GM23248 (cell line): ENCODE results near the gene SUPT4H1. TPM values are rescaled to one million over a fixed set of nuclear protein-coding genes. Genes with fewer than 3 reads are reported as not detected.

Experiments used
- DNase-seq: peaks from one replicate; pipeline ENCODE4 v3.0.0-alpha.2; 2015
- H2AFZ ChIP-seq: fragments of 200-600 bp; sonication (generic); 2 replicates; pipeline ENCODE4 v1.6.1; 2016; ENCODE audit warnings: antibody characterized with exemption
- H3F3A ChIP-seq: fragments of 200-600 bp; sonication (generic); 2 replicates; pipeline ENCODE4 v1.6.1; 2016; ENCODE audit warnings: mild to moderate bottlenecking, antibody characterized with exemption, mixed run types; ENCODE audit not compliant: insufficient read depth
- H3K27ac ChIP-seq: fragments of 200-600 bp; sonication (generic); 2 replicates; pipeline ENCODE4 v1.5.1; 2016; ENCODE audit warnings: mild to moderate bottlenecking
- H3K27me3 ChIP-seq: fragments of 200-600 bp; sonication (generic); replicated peaks from 2 replicates; pipeline ENCODE4 v1.6.1; 2016; ENCODE audit warnings: mild to moderate bottlenecking; ENCODE audit not compliant: insufficient read depth
- H3K36me3 ChIP-seq: fragments of 200-600 bp; sonication (generic); 2 replicates; pipeline ENCODE4 v1.6.1; 2016; ENCODE audit warnings: low read depth, mild to moderate bottlenecking
- H3K4me1 ChIP-seq: fragments of 200-600 bp; sonication (generic); 2 replicates; pipeline ENCODE4 v1.6.1; 2016; ENCODE audit warnings: mild to moderate bottlenecking; ENCODE audit not compliant: insufficient read depth
- H3K4me2 ChIP-seq: fragments of 200-600 bp; sonication (generic); one replicate; pipeline ENCODE4 v1.6.1; 2016; ENCODE audit warnings: mild to moderate bottlenecking; ENCODE audit not compliant: unreplicated experiment
- H3K4me3 ChIP-seq: fragments of 200-600 bp; sonication (generic); 2 replicates; pipeline ENCODE4 v1.5.1; 2016; ENCODE audit warnings: mild to moderate bottlenecking
- H3K79me2 ChIP-seq: fragments of 200-600 bp; sonication (generic); 2 replicates; pipeline ENCODE4 v1.6.1; 2016; ENCODE audit warnings: mild to moderate bottlenecking; ENCODE audit not compliant: insufficient read depth
- H3K9ac ChIP-seq: fragments of 200-600 bp; sonication (generic); 2 replicates; pipeline ENCODE4 v1.6.1; 2016; ENCODE audit warnings: mild to moderate bottlenecking
- H3K9me2 ChIP-seq: fragments of 200-600 bp; sonication (generic); 2 replicates; pipeline ENCODE4 v1.6.1; 2016; ENCODE audit warnings: mixed run types, mild to moderate bottlenecking, moderate library complexity; ENCODE audit not compliant: insufficient read depth
- H3K9me3 ChIP-seq: fragments of 200-600 bp; sonication (generic); one replicate; pipeline ENCODE4 v1.6.1; 2017; ENCODE audit warnings: low read depth
- H4K20me1 ChIP-seq: fragments of 200-600 bp; sonication (generic); 2 replicates; pipeline ENCODE4 v1.6.0; 2016; ENCODE audit not compliant: insufficient read depth
- EZH2 ChIP-seq: fragments of 200-600 bp; sonication (generic); IDR thresholded peaks from 2 replicates; pipeline ENCODE4 v1.6.1; 2018; ENCODE audit warnings: antibody characterized with exemption, mild to moderate bottlenecking; ENCODE audit not compliant: insufficient read depth, poor library complexity, severe bottlenecking
- EZH2phosphoT487 ChIP-seq: fragments of 200-600 bp; sonication (generic); IDR thresholded peaks from 2 replicates; pipeline ENCODE4 v1.6.1; 2018; ENCODE audit warnings: antibody characterized with exemption, moderate library complexity, mild to moderate bottlenecking, low read depth; ENCODE audit not compliant: insufficient read depth
- whole genome bisulfite sequencing, 2 experiments: methylation state at CpG; one replicate each; pipeline ENCODE4 v1.1.6; 2015 to 2017; ENCODE audit warnings: low lambda C conversion rate in 2 of 2, low coverage in 1 of 2; ENCODE audit errors: missing lambda C conversion rate in 2 of 2; 5-methylcytosine and 5-hydroxymethylcytosine counted together
- in situ Hi-C: fragments of 300-500 bp; cut with MboI; formaldehyde crosslinking; loops from 2 replicates; pipeline ENCODE4 v1.15.0; 2020
- polyA plus RNA-seq: library from polyadenylated mRNA; unstranded; fragments of >200 nt; fragmentation: Nextera tagmentation; extraction: Ambion mirVana; gene quantifications from 2 replicates; pipeline ENCODE4 v1.2.1, GENCODE V29; 2016
- total RNA-seq: library from RNA; depleted of rRNA; stranded (reverse); fragments of >200 nt; shearing (Covaris generic); gene quantifications from 2 replicates; pipeline ENCODE4 v1.2.3, GENCODE V29; 2014

The SUPT4H1 gene
- total and polyA plus RNA-seq, 2 experiments from 2014 or later, result 57.1 to 92.1 TPM

GRCh38 chr17:58309918-58310259, 42.1 kb downstream of the SUPT4H1 start:
- Histone ChIP-seq H3K4me2 (no peak overlapping the region), H3K9me3 (no peaks in the 10 kb centered on the region), H4K20me1 (no peaks in the 10 kb centered on the region), H3K4me1 (no peaks in the 10 kb centered on the region), H3K79me2 (no peaks in the 10 kb centered on the region), H2AFZ (no peak overlapping the region), H3K36me3 (no peaks in the 10 kb centered on the region), H3K4me3 (no peak overlapping the region), H3K27ac (no peak overlapping the region), H3K9ac (no peak overlapping the region), H3K9me2 (no peaks in the 10 kb centered on the region), H3F3A (no peaks in the 10 kb centered on the region), H3K27me3 (no peaks in the 10 kb centered on the region)
- TF ChIP-seq EZH2phosphoT487 (no peak), EZH2 (no peak)
- in situ Hi-C loops, result no loop called here
- no peak for DNase-seq
- WGBS, 2 experiments, result 61 to 66% methylated on average over 5 of the region's 5 CpGs

DNA sequence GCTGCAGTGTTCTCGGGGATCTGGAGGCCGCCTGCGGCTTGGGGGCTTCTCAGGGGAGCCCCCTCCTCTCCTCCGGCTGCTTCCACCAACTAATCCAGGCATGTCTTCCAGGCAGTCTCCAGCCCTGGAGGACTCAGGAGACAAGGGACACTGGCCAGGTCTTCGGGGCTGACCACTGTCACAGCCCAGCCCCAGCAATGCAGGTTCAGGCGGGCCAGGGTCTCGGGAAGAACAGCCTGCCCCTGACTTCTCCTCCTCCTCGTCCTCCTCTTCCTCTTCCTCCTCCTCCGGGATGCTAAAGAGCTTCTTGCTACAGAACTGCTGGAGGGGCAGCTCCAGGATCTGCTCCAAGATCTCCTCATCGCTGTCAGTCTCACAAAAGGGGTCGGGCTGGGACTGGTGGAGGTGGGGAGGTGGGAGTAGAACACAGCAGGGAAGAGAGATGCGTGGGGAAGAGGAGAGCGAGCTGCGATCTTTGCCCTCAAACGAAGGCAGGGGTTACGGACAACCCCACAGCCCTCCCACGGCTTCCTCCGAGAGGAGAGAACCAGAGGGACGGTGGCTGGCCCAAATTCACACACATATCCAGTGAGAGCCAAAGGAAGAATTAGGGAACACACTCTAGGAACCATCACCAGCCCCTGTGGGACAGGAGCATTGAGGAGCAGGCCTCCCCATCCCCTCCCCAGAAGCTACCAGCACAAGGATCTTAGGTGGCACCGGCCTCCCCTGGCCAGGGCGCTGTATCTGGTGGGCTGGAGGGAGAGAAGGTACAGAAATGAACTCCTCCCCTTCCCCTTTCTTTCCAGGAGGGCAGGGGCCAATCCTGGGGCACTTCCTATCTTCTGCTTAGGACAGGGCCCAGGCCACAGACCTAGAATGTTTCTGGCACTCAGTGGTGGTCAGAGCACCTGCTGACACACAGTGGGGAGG, 42.8 kb downstream of the SUPT4H1 start:
- 76 to 78% methylated on average over 20 to 21 of the region's 21 CpGs for WGBS, 2 experiments
- no peak overlapping the region for H2AFZ ChIP-seq
- DNase-seq, result no peak
- no peak overlapping the region for H3K27ac ChIP-seq
- in situ Hi-C loops, result no loop called here
- TF ChIP-seq EZH2 (no peak), EZH2phosphoT487 (no peak)
- H3K9ac ChIP-seq, result no peak overlapping the region
- no peaks in the 10 kb centered on the region for H3K36me3 ChIP-seq
- no peaks in the 10 kb centered on the region for H3K27me3 ChIP-seq
- H3K9me2 ChIP-seq, result no peaks in the 10 kb centered on the region
- H3F3A ChIP-seq, result no peaks in the 10 kb centered on the region
- no peak overlapping the region for H3K4me2 ChIP-seq
- H3K4me1 ChIP-seq, result no peaks in the 10 kb centered on the region
- H4K20me1 ChIP-seq, result no peaks in the 10 kb centered on the region
- no peaks in the 10 kb centered on the region for H3K9me3 ChIP-seq
- no peak overlapping the region for H3K4me3 ChIP-seq
- no peaks in the 10 kb centered on the region for H3K79me2 ChIP-seq

- WGBS, 2 experiments, result 57 to 62% methylated on average over 32 of the region's 32 CpGs
- Histone ChIP-seq H3K4me3 (no peak overlapping the region), H2AFZ (no peak overlapping the region), H3K4me2 (no peak overlapping the region), H3K9me3 (no peaks in the 10 kb centered on the region), H3K27me3 (no peaks in the 10 kb centered on the region), H3K4me1 (no peaks in the 10 kb centered on the region), H3K36me3 (no peaks in the 10 kb centered on the region), H3K9ac (no peak overlapping the region), H4K20me1 (no peaks in the 10 kb centered on the region), H3F3A (no peaks in the 10 kb centered on the region), H3K9me2 (no peaks in the 10 kb centered on the region), H3K27ac (no peak overlapping the region), H3K79me2 (no peaks in the 10 kb centered on the region)
- TF ChIP-seq EZH2 (no peak), EZH2phosphoT487 (no peak)
- in situ Hi-C loops, result no loop called here
- no peak for DNase-seq
These were observed 43.6 kb downstream of the SUPT4H1 start for GRCh38 chr17:58308173-58308984.

DNA sequence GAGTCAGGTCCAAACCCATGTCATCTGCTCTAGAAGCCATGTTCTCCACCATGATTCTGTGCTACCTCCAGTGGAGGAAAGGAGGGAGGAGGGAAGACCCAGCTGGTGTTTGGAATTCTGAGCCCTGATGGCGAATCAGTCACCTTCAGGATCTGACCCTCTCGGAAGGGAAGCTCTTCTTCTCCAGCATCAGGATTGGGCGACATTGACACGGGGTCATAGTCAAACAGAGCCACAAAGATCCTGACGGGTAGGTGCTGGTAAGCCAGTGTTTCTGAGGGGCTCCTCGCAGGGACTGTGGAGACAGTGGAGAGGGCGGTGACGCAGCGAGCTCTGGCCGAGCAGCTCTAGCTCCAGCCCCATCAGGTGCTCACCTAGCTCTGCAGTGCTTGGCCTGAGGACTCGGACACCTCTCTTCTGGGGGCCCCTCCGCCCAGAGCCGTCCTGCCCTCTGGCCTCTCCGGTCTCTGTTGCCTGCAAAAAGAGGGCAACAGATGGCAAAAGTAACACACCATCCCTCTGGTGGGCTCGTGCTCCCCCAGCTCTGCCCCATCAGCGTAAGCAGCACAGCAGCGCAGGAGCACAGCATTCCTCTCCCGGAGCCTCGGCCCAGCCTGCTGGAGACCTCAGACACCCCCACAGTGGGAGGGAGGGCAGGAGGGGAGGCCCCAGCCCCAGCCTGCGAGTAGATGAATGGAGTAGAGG, 44.4 kb downstream of the SUPT4H1 start:
- Histone ChIP-seq H3K4me3 (no peak overlapping the region), H3K27me3 (no peaks in the 10 kb centered on the region), H3F3A (no peaks in the 10 kb centered on the region), H3K27ac (no peak overlapping the region), H3K4me1 (no peaks in the 10 kb centered on the region), H3K9me3 (no peaks in the 10 kb centered on the region), H3K4me2 (no peak overlapping the region), H3K9me2 (no peaks in the 10 kb centered on the region), H3K79me2 (no peaks in the 10 kb centered on the region), H4K20me1 (no peaks in the 10 kb centered on the region), H2AFZ (no peak overlapping the region), H3K9ac (no peak overlapping the region), H3K36me3 (no peaks in the 10 kb centered on the region)
- DNase-seq, result no peak
- WGBS, 2 experiments, result 64 to 67% methylated on average over 20 of the region's 20 CpGs
- in situ Hi-C loops, result no loop called here
- no peak for TF ChIP-seq EZH2
- TF ChIP-seq EZH2phosphoT487, result no peak
